GM19397 (cell line): ENCODE data around the gene CCL8.
"Not testable (repeated sequence)": the region's sequence is repeated elsewhere in the genome, so short reads cannot be mapped to it uniquely, and the experiment has no call there.

Experiments
- ATAC-seq: cut with Tn5 transposase; IDR thresholded peaks from one replicate; pipeline ENCODE4 v1.9.1; 2021; ENCODE audit warnings: mild to moderate bottlenecking, moderate library complexity; ENCODE audit not compliant: unreplicated experiment

Gene CCL8

GRCh38 chr17:34313164-34313563 is 6.1 kb upstream of the CCL8 start:
- ATAC-seq: no peak

DNA sequence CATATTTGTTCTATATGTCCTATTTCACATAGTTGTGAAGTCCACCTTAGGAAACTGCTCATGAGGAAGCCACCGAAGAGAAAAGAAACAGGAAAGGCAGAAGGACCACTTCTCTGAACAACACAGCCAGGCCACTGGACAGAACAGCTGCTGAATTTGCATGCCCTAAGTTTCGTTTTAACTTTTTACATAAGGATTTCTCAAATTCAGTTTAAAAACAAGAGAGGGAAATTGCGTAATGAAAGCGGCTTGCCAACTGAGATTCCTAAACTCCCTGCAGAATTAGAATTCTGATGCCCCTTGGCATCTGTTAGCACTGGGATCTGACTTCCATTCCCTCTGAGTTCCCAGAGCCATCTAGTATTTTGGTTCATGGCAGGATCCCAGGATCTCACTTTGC is 5.0 kb upstream of the CCL8 start:
- no peak for ATAC-seq

GRCh38 chr17:34318474-34318873 is 761 bp upstream of the CCL8 start:
- no peak for ATAC-seq

DNA sequence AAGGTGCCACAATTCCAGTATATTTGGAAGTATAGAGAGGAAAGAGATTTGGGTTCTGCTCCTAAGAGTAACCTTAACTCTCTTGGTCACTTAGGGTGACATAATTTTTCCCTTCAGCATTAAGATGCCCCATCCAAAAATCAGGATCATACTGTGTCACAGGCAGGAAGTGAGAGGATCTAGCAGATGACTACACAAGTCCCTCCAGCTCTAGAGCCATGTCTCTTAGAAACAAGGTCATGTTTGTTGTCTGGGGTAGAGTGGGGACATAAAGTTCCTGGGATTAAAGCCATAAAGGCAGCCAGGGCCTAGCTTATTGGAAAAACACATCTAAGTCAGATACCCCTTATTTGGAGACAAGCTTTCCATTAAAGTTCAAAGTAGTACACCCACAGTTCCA is 2.7 kb downstream of the CCL8 start:
- no peak for ATAC-seq

DNA sequence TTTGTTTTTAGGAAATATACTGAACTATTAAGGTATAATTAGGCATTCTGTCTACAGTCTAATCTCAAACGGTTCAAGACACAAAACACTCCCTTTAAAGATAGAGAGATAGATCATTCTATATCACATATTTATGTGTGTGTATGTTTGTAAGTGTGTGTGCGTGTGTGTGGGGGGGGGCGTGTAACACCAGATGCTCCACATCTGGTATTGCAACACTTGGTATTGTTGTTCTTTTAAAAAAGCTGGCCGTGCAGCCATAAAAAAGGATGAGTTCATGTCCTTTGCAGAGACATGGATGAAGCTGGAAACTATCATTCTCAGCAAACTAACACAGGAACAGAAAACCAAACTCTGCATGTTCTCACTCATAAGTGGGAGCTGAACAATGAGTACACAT is 8.3 kb downstream of the CCL8 start:
- ATAC-seq: not testable (repeated sequence)

- ATAC-seq: no peak
Observed at GRCh38 chr17:34337701-34338100, 18.5 kb downstream of the CCL8 start.

GRCh38 chr17:34339138-34339770 is 20.0 kb downstream of the CCL8 start:
- no peak for ATAC-seq

GRCh38 chr17:34341916-34342315 is 22.7 kb downstream of the CCL8 start:
- ATAC-seq: no peak

DNA sequence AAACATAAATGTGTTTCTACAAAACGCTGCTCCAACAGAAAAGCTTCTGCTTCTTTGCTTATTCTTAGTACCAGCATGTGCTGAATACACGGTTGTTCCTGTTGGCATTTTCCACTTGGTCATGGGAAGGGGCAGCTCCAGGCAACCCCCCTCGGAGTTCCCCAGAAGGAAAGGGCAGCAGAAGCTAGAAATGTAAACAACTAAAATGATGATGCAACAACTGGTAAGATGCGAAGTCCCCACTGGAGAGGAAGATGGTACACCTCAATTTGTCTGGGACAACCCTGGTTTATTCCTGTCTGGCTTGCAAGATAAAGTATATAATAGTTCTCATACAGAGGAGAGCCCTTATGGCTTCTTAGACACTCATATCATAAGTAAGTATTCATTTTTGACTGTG is 27.8 kb downstream of the CCL8 start:
- no peak for ATAC-seq

- no peak for ATAC-seq
Observed at GRCh38 chr17:34349751-34350150, 30.5 kb downstream of the CCL8 start.

GRCh38 chr17:34351096-34351495 is 31.9 kb downstream of the CCL8 start:
- ATAC-seq: no peak

- ATAC-seq: no peak
Observed at GRCh38 chr17:34352191-34352590, 33.0 kb downstream of the CCL8 start.

DNA sequence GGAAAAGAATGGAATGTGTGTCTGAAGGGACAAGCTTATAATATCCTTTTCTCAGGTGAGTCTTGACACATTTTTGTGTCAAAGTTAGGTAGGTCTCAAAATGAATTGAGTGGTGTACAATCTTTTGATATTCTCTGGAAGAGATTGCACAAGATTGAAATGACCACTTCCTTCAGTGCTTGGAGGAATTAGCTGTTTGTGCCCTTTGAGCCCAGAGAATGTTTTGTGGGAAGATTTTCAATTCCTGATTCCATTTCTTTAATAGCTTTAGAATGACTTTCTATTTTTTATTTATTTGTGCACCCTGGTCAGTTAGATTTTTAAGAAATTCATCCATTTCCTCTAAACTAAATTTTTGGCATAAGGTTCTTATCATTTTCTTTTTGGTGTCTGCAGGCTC is 35.4 kb downstream of the CCL8 start:
- ATAC-seq: no peak

DNA sequence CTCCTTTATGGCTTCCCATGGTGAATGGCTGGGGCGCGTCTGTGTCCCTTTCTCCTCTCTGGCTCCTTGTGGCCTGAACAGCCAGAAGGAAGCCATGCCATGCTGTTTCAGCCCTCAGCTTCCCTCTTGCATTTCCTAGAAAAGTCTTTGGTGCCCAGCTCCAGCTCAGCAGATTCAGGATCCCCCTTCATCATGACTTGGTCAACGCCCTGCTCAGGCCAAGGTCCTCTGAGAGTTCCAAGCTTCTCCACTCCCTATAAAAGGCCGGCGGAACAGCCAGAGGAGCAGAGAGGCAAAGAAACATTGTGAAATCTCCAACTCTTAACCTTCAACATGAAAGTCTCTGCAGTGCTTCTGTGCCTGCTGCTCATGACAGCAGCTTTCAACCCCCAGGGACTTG is 37.0 kb downstream of the CCL8 start, which contains the start of gene CCL13:
TSS of gene CCL13 (plus strand) at position 287 of the 400 bp plus-strand sequence. CDS start at position 334, 47 bp downstream.
- no peak for ATAC-seq

DNA sequence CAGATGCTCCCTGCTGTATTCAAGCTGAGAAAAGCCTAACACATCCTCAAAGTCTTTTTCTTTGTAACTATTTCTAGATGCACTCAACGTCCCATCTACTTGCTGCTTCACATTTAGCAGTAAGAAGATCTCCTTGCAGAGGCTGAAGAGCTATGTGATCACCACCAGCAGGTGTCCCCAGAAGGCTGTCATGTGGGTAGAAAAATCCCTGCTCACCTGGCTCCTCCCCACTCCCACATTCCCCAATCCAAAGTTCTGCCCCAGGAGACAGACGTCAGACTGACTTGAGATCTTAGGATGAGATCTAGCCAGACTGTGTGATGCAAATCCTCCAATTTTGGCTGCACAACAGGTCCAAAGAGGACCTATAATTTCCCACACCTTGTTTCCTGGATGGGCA is 38.2 kb downstream of the CCL8 start:
- no peak for ATAC-seq

DNA sequence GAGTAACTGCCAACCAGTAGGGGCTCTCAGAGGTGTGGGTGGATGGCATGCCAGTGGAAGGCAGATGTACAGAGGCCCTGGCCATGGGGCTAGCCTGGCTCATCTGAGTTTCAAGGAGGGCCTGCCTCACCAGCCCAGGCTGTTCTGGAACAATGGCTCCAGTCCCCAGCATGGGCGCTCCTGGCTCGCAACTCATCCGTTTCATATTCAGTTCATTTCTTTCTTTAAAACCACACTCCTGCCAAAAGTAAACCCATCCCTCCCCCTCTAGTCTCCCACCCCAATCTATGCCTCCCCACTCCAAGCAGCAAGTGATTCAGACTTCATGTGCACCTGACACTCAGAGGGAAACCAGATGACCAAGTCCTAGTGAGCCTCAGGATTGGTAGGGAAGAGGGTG is 39.4 kb downstream of the CCL8 start:
- ATAC-seq: no peak

- ATAC-seq: no peak
Observed at GRCh38 chr17:34360601-34361270, 41.5 kb downstream of the CCL8 start.

GRCh38 chr17:34361478-34362061 is 42.3 kb downstream of the CCL8 start:
- ATAC-seq: no peak

- ATAC-seq: no peak
Observed at GRCh38 chr17:34363183-34363661, 44.0 kb downstream of the CCL8 start, which contains the start of gene CCL1. CCL1 (minus strand) TSS chr17:34363233; CDS start chr17:34363161, 72 bp downstream.

DNA sequence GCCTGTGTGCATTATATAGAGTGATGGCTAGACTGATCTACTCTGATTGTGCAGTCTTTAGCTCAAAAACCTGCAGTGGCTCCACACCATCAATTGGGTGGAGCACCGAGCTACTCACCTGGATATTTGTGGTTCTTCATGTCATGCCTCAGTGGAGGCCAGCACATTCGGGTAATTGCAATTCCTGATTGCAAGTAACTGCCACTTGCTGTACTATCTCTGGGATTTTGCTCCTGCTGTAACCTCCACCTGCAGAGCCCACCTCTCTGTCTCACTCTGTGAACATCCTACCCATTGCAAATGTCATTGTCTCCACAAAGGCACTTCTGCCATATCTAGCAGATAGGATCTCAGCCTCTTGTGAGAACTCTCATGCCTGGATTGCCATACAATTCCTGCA is 45.5 kb downstream of the CCL8 start:
- ATAC-seq: no peak

DNA sequence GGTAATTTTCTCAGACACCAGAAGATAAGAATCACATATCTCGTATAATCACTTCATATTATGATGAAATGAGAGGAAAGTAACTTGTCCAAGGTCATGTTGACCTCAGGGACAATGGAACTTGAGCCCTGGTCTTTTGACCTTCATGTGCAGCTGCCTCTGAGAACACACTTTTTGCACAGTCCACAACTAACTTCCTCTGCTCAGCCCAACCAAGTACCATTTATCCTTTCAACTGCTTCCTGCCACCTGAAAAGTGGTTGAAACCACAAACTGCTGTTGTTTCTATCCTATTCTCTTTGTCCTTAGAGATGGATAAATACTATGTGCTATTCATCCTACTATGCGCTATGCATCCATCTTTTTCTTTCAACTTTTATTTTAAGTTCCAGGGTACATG is 46.1 kb downstream of the CCL8 start:
- no peak for ATAC-seq

- ATAC-seq: no peak
Observed at GRCh38 chr17:34366010-34366409, 46.8 kb downstream of the CCL8 start.
